D721Med (cell line): ENCODE measurements around the gene IFIT3.
"Not testable (repeated sequence)": the region's sequence is repeated elsewhere in the genome, so short reads cannot be mapped to it uniquely, and the experiment has no call there.

ENCODE experiments used
- DNase-seq: peaks from one replicate; pipeline ENCODE4 v3.0.0; 2011; ENCODE audit warnings: low spot score; ENCODE audit not compliant: insufficient read length
- FAIRE-seq: peaks from 2 replicates; lab custom pipeline; 2011; peaks lifted over from hg19 to GRCh38; lab: Jason Lieb, UNC
- CTCF ChIP-seq: IDR thresholded peaks from 2 replicates; pipeline ENCODE4 v1.5.1; 2012; ENCODE audit warnings: mild to moderate bottlenecking, control low read depth; ENCODE audit not compliant: insufficient read depth; ENCODE audit errors: missing control alignments

Gene IFIT3

GRCh38 chr10:89283025-89283935 is 44.5 kb upstream of the IFIT3 start:
- TF ChIP-seq CTCF: no peak
- FAIRE-seq: no peak
- no peak for DNase-seq

DNA sequence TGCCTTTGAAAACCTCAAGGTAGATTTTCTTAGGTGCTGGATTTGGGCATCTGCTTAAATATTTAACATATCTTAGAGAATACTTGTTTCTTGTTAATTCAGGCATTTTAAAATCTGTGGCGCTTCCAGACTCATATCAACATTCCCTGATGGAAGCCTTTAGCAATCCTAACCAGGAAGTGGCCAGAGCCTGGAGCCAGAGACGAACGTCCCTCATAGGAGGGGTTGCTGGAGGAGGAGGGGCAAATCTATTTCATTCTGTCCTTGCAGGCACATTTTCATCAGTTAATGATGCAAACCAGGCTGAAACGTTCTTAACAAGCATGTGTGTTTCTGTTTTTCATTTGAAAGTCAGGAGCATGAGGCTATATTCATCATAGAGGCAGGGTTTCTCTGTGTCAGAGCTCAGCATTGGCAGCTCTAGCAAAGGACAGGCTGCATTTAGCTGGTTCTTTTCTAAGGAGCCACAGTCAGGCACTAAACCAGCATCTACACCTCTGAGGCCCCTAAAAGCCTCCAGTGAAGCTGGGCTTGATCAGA is 43.8 kb upstream of the IFIT3 start:
- TF ChIP-seq CTCF: no peak
- FAIRE-seq (no peak), DNase-seq (no peak)

- DNase-seq, FAIRE-seq: not testable (repeated sequence)
Measured at GRCh38 chr10:89284711-89285110, 43.1 kb upstream of the IFIT3 start.

DNA sequence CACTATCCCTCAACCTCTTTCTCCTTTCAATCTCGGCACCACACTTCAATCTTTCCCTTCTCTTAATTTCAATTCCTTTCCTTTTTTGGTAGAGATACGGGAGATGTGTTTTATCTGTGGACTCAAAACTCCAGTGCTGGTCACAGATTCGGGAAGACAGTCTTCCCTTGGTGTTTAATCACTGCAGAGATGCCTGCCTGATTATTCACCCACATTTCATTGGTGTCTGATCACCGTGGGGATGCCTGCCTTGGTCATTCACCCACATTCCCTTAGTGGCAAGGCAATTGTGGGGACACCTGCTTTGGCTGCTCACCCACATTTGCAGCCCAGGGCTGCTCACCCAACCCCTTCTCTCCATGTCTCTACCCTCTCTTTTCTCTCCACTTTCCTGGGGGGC is 42.5 kb upstream of the IFIT3 start:
- FAIRE-seq, DNase-seq: not testable (repeated sequence)

DNA sequence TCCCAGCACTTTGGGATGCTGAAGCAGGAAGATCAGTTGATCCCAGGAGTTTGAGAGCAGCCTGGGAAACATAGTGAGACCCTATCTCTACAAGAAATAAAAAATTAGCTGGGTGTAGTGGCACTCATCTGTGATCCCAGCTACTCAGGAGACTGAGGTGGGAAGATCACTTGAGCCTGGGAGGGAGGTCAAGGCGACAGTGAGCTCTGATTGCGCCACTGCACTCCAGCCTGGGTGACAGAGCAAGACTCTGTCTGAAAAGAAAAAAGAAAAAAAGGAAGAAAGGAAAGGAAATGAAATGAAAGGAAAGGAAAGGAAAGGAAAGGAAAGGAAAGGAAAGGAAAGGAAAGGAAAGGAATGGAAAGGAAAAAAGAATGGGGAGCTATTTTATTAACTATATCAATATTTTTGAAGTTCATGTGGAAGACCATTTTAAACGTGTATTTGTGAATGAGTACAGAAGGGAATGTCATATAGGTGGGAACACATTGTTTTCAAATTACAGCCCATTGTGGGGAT is 33.0 kb upstream of the IFIT3 start:
- no peak for TF ChIP-seq CTCF
- DNase-seq (no peak), FAIRE-seq (no peak)

DNA sequence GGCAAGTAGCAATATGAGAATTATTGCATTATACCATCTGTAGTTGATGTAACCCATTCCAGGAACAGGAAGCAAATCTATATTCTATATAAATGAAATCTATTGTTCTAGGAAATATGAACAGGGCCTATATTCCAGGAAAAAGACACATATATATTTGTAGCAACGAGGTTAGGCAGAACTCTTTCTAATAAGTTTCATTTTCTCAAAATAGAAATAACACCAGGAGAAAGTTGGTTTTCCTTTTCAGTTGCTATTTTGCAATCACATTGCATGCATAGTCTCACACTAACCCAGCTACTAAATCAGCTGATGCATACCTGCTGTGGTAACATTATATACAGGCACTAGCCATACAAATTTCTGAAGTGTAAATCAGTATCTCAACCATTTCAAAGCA is 32.2 kb upstream of the IFIT3 start:
- DNase-seq: no peak
- FAIRE-seq: no peak
- TF ChIP-seq CTCF: no peak

DNA sequence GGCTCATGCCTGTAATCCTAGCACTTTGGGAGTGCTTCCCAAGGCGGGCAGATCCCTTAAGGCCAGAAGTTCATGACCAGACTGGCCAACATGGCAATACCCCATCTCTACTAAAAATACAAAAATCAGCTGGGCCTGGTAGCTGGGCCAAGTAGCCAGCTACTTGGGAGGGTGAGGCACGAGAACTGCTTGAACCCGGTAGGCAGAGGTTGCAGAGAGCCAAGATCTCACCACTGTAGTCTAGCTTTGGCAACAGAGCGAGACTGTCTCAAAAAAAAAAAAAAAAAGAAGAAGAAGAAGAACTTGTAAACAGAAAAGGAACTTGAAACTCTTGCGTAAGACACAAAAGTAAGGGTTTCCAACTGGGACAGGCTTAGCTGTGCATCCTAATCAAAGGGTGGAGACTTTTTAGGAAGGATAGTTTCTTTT is 31.6 kb upstream of the IFIT3 start:
- FAIRE-seq (no peak), DNase-seq (no peak)
- TF ChIP-seq CTCF: no peak

DNA sequence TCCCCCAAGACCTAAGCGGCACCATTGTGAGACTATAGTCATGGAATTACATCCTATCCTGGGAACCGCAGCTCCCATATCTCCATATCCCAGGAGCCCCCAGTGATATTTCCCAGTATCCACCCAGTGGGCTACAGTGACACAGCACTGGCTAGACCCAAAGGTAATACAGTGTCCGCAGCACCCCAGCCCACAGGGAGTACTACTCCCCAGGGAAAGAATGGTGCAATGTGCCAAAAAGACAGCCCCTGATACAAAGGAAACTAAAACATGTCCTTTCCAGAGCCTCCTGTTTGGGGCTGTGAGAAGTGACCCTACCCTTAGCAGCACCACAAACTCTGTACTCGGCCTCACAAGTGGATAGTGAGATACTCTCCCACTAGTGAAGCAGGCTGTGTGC is 30.4 kb upstream of the IFIT3 start:
- TF ChIP-seq CTCF: no peak
- no peak for DNase-seq
- no peak for FAIRE-seq
